ENCODE results near the gene STKLD1.
"Not testable (repeated sequence)": the region's sequence is repeated elsewhere in the genome, so short reads cannot be mapped to it uniquely, and the experiment has no call there.

Gene STKLD1

DNA sequence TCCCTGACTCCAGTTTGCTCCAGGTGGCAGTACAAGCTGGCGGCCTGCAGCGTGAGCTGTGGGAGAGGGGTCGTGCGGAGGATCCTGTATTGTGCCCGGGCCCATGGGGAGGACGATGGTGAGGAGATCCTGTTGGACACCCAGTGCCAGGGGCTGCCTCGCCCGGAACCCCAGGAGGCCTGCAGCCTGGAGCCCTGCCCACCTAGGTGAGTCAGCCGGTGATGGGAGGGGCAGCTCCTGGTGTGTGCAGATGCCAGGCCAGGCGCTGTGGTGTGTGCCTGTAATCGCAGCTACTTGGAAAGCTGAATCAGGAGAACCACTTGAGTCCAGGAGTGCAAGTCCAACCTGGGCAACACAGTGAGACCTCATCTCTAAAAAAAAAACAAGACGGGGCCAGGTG lies 73.6 kb downstream of the STKLD1 start:
- no peak for DNase-seq

DNA sequence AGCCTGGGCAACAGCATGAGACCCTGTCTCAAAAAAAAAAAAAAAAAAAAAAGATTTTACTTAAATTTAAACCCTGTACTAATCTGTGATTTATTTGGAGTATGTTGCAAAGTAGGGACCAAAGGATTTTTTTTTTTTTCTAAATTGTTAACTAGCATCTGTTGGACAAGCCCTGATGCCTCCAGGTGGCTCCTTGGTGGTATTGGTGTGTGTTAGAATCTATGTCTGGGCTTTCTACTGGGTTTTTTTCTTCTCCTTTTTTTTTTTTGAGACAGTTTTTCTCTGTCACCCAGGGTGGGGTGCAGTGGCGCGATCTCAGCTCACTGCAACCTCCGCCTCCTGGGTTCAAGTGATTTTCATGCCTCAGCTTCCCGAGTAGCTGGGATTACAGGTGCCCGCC lies 75.7 kb downstream of the STKLD1 start:
- DNase-seq: not testable (repeated sequence)

DNA sequence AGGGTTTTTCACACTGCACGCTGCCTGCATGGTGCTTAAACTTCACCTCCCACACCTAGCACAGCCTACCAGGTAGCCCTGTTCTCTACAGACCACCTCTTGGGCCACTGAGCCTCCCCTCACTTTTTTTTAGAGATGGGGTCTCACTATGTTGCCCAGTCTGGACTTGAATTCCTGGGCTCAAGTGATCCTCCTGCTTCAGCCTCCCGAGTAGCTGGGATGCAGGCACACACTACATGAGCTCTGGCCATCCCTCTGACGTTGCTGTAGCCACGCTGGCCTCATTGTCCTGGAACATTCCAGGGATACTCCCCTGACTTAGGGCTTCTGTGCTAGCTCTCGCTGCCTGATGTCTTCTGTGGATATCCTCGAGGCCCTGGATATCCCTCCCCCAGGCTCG lies 76.4 kb downstream of the STKLD1 start:
- no peak for DNase-seq

DNA sequence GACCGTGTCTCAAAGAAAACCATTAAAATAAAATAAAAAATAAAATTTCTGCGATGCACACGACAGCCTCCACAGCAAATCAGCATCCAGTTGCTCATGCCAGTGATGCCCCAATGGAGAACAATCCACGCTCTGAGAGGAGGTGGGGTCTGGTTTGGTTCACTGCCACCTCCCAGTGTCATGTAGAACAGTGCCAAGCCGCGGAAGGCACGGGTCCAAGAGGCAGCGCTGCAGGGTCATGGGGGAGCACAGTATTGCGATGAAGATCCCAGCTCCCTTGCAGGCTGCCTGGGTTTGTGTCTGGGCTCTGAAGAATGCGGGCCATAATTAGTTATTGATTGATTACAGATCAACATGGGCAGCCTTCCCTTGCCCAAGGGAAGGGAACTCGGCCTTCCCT lies 77.5 kb downstream of the STKLD1 start:
- DNase-seq: no peak

DNA sequence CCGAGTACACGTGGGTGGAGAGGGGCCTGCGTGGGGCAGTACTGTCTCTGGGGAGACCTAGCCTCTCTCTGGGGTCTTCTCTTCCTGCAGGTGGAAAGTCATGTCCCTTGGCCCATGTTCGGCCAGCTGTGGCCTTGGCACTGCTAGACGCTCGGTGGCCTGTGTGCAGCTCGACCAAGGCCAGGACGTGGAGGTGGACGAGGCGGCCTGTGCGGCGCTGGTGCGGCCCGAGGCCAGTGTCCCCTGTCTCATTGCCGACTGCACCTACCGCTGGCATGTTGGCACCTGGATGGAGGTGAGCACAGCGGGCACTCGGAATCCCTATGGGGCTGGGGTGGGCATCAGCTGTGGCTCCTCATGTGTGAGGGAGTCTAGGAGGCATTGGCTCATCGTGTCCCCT lies 78.2 kb downstream of the STKLD1 start:
- DNase-seq: no peak

DNA sequence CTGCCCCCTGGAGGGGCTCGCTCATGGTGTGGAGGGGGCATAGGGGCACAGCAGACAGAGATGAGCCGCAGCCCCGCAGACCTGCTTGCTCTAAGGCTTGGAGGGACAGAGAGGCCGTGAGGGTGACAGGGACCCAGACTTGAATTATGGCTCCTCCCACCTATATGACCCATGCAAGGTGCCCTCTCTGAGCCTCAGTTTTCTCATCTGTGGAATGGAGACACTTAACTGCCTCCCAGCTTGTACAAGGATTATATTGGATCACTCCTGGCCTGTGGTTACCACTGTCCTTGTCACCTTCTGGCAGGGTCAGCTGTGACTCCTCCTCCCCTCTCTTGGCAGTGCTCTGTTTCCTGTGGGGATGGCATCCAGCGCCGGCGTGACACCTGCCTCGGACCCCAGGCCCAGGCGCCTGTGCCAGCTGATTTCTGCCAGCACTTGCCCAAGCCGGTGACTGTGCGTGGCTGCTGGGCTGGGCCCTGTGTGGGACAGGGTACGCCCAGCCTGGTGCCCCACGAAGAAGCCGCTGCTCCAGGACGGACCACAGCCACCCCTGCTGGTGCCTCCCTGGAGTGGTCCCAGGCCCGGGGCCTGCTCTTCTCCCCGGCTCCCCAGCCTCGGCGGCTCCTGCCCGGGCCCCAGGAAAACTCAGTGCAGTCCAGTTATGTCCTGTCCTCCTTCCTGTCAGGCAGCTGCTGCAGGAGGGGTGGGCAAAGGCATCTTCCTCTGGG lies 78.9 kb downstream of the STKLD1 start:
- DNase-seq: no peak
